Choroid plexus epithelial cell (primary cell): ENCODE data around the gene ELOVL3.

ENCODE experiments used
- DNase-seq: peaks from one replicate; pipeline ENCODE4 v3.0.0-alpha.2; 2010; ENCODE audit warnings: low read depth
- H3K4me3 ChIP-seq: 2 replicates; pipeline ENCODE4 v1.5.1; 2011; ENCODE audit warnings: low read depth, mild to moderate bottlenecking, control low read depth, low read length, moderate library complexity
- TF ChIP-seq, protein P1 (sequence below): conservative IDR thresholded peaks from 2 replicates; pipeline ENCODE4 v1.5.1; 2011; ENCODE audit warnings: low read depth, mild to moderate bottlenecking, control low read depth, inconsistent platforms, low read length, moderate library complexity

ELOVL3 gene

DNA sequence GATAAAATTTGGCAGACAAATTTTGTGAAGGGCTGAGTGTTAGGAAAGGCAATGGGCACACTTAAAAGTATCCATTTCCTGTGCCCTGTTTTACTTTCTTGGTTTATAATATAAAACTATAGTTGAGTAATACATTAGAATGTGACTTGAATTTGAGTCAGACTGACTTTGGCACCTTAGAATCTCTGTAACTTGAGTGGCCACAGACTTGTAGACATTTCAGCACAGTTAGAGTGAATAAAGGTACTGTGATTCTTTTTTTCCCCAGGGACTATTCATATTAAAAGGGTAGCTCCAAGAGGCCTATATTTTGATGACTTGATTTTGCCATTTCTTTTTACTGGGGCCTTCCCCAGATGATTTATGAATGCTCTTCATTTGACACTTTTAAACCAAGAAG lies 41.6 kb downstream of the ELOVL3 start:
- DNase-seq: peak; percentile 72
- TF ChIP-seq, protein P1, sequence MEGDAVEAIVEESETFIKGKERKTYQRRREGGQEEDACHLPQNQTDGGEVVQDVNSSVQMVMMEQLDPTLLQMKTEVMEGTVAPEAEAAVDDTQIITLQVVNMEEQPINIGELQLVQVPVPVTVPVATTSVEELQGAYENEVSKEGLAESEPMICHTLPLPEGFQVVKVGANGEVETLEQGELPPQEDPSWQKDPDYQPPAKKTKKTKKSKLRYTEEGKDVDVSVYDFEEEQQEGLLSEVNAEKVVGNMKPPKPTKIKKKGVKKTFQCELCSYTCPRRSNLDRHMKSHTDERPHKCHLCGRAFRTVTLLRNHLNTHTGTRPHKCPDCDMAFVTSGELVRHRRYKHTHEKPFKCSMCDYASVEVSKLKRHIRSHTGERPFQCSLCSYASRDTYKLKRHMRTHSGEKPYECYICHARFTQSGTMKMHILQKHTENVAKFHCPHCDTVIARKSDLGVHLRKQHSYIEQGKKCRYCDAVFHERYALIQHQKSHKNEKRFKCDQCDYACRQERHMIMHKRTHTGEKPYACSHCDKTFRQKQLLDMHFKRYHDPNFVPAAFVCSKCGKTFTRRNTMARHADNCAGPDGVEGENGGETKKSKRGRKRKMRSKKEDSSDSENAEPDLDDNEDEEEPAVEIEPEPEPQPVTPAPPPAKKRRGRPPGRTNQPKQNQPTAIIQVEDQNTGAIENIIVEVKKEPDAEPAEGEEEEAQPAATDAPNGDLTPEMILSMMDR: no peak
- H3K4me3 ChIP-seq: no peak overlapping the region

DNA sequence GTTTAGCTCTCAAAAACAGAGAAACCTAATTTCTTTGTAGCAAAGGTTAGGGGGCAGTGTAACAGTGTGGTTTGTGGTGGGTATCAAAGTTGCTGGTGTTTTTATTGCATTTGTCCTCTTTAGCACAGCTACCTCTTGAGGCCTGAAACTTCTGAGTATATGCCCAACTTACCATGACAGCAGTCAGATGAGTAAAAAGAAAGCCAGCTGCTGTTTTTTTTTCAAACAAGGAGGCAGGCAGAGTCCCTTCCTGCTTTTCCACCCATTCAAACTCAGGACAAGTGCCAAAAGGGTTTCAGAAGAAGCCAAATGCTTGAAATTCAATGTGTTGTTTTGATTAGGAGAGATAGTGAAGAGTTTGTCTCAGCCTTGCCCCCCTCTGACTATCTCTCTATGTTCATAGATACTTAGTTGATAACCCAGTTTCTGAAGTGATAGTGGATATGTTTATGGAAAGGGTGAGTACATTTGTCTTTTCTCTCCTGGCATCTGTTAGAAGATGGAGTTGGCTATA lies 42.3 kb downstream of the ELOVL3 start:
- no peak overlapping the region for H3K4me3 ChIP-seq
- TF ChIP-seq, protein P1: no peak
- DNase-seq: peak; percentile 47

DNA sequence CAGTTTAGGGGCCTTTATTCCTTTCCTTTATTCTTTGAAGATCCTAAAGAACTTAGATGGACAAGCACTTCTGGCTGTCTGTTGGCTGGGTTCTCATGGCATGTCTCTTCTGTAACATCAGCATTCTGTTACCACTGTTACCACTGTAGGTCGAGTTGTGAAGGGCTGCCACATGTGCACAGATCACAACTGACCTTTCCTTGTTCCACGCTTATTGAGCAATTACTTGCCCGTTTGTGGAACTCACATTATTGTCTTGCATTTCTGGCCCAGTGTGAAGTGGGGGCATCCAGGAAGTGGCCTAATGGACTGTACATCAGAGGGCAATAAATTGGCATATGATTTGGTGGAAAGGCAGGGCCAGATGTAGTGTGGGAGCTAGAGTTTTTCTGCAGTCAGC lies 42.9 kb downstream of the ELOVL3 start:
- H3K4me3 ChIP-seq: no peak overlapping the region
- TF ChIP-seq, protein P1: no peak
- DNase-seq: no peak

DNA sequence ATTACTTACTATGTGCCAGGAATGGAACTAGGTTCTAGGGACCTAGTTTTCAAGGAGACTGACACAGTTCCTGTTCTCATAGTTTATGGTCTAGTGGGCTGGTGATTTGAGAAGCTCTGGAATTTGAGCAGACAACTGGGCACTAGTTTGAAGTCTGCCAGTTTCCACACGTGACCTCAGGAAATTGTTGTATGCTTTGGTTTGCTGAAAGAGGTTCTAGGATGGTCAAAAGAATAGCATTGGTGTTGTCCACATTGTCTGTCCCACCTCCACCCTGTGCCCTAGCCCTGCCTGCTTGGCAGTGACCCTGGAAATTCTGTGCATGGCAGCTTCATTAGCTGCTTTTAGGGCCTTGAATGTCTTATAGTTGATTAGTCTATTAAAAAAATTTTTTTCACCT lies 48.0 kb downstream of the ELOVL3 start:
- no peak for DNase-seq
- H3K4me3 ChIP-seq: no peak overlapping the region
- TF ChIP-seq, protein P1: no peak

DNA sequence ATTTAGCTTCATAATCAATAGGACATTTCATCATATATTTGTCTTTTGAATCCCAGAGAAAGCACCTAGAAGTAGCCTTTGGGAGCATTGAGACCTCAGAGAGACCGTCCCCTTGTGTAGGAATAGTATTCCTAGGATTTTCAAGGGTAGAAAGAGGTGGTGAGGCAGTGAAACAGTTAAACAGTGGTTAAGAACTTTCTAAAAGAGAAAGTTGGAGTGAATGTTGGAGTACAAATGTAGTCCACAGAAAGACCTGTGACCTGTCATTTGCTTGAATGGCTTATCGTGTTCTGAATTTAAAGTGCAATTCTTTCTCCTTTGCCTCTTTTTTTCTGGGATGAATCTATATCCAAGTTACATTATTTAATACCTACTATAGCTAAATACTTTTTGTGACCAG lies 49.2 kb downstream of the ELOVL3 start:
- H3K4me3 ChIP-seq: no peak overlapping the region
- no peak for DNase-seq
- TF ChIP-seq, protein P1: no peak

DNA sequence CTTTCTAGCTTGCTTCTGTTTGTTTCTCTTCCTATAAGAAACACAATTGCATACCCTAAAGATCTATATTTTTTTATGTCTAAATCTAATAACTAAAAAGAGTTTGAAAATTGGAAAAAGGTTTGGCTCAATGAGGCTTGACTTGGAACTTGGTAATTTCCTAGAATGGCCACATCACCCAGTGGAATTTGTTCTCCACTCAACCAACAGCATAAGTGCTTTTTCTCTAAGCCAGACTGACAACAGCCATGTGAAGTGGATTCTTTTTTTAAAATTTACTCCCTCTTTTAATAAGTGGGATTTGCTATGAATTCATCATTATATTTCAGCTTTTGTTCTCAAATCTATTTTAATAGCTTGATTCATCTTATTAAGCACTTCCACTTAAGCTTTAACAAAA lies 53.0 kb downstream of the ELOVL3 start:
- H3K4me3 ChIP-seq: no peak overlapping the region
- no peak for DNase-seq
- TF ChIP-seq, protein P1: no peak
